ENCODE measurements around the gene SYCP2L. TPM values are rescaled to one million over a fixed set of nuclear protein-coding genes. Genes with fewer than 3 reads are reported as not detected.
A peak's percentile ranks its signal among the peaks of the same experiment; 100 is the strongest.
"Not testable (repeated sequence)": the region's sequence is repeated elsewhere in the genome, so short reads cannot be mapped to it uniquely, and the experiment has no call there.

The SYCP2L gene
- total and polyA plus RNA-seq, 9 of the 15 experiments (the other 6 are each of a cell fraction or from before 2014, with no cell fraction given), result 12.4 to 46.9 (median 22.0) TPM

DNA sequence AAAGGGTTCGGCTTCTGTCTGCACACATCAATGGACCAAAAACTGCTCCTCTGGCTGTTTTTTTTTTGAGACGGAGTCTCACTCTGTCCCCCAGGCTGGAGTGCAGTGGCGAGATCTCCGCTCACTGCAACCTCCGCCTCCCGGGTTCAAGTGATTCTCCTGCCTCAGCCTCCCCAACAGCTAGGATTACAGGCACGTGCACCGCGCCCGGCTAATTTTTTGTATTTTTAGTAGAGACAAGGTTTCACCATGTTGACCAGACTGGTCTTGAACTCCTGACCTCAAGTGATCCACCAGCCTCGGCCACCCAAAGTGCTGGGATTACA, 524 bp upstream of the SYCP2L start (continued):
- TF ChIP-seq, protein P1, sequence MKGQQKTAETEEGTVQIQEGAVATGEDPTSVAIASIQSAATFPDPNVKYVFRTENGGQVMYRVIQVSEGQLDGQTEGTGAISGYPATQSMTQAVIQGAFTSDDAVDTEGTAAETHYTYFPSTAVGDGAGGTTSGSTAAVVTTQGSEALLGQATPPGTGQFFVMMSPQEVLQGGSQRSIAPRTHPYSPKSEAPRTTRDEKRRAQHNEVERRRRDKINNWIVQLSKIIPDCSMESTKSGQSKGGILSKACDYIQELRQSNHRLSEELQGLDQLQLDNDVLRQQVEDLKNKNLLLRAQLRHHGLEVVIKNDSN (CRISPR knock-in tag; IDR thresholded peaks at IDR 0.05), result 0 out of 2 replicates have a peak, but pooled peaks have one; percentile 17
- 0 out of 2 replicates have a peak, but pooled peaks have one; percentile 33 for TF ChIP-seq LEF1 (IDR thresholded peaks at IDR 0.05)
- TF ChIP-seq KDM1A (IDR thresholded peaks at IDR 0.05), result peak; percentile 55 to 67; a peak in 2 of 4 replicates
- TF ChIP-seq BCOR (IDR thresholded peaks at IDR 0.05), result peak; percentile 90
- 0 out of 2 replicates have a peak, but pooled peaks have one; percentile 35 for TF ChIP-seq ZBTB1 (CRISPR knock-in tag; IDR thresholded peaks at IDR 0.05; ENCODE audit: borderline replicate concordance, low read depth)
- TF ChIP-seq JUN (IDR thresholded peaks at IDR 0.05; ENCODE audit: borderline replicate concordance, low read depth, low read length), result not testable (repeated sequence)
- 0 out of 2 replicates have a peak, but pooled peaks have one; percentile 22 for TF ChIP-seq JUN (CRISPR knock-in tag; IDR thresholded peaks at IDR 0.05; ENCODE audit: borderline replicate concordance)
- TF ChIP-seq ARID1B (IDR thresholded peaks at IDR 0.05), result 0 out of 2 replicates have a peak, but pooled peaks have one; percentile 45
- TF ChIP-seq ELF4 (CRISPR knock-in tag; IDR thresholded peaks at IDR 0.05), result 0 out of 2 replicates have a peak, but pooled peaks have one; percentile 50
- peak; percentile 35; the same call in 1 of the 2 replicates for TF ChIP-seq ZNF316 (IDR thresholded peaks at IDR 0.05)
- peak; percentile 61 for TF ChIP-seq POLR3A (IDR thresholded peaks at IDR 0.05; ENCODE audit: borderline replicate concordance, extremely low read depth, insufficient read depth, insufficient read length)
- TF ChIP-seq BRD9 (IDR thresholded peaks at IDR 0.05; ENCODE audit: low read depth, partially characterized antibody), result peak; percentile 38
- TF ChIP-seq ADNP (tag; IDR thresholded peaks at IDR 0.05), result peak; percentile 87
